Motor neuron (in vitro differentiated cells): ENCODE results near the gene FUCA2. TPM values are rescaled to one million over a fixed set of nuclear protein-coding genes. Genes with fewer than 3 reads are reported as not detected.
"Not testable (repeated sequence)": the region's sequence is repeated elsewhere in the genome, so short reads cannot be mapped to it uniquely, and the experiment has no call there.

ENCODE experiments used
- ATAC-seq, 8 experiments: fragments of 200-7000 bp; cut with Tn5 transposase; replicated peaks in 6 of 8; 2 replicates each; pipeline ENCODE4 v1.8.0; 2021; ENCODE audit warnings: mild to moderate bottlenecking in 8 of 8, moderate library complexity in 8 of 8
- H3K27ac ChIP-seq, 2 donors: fragments of 250-450 bp; sonication (Bioruptor Pico); 2 replicates each; pipeline ENCODE4 v1.9.0; 2021; ENCODE audit warnings: antibody characterized with exemption in 2 of 2, mild to moderate bottlenecking in 2 of 2, moderate library complexity in 1 of 2
- H3K4me1 ChIP-seq, 2 donors: fragments of 250-450 bp; sonication (Bioruptor Pico); replicated peaks in 1 of 2; 2 replicates each; pipeline ENCODE4 v1.6.1; 2021; ENCODE audit warnings: antibody characterized with exemption in 2 of 2, mild to moderate bottlenecking in 2 of 2, moderate library complexity in 1 of 2
- H3K4me3 ChIP-seq, 5 donors: fragments of 250-450 bp; sonication (Bioruptor Pico); 2 replicates each; pipeline ENCODE4 v1.9.0; 2021; ENCODE audit warnings: antibody characterized with exemption in 5 of 5, mild to moderate bottlenecking in 5 of 5, moderate library complexity in 4 of 5
- WGBS, 10 experiments: fragments of 450-650 bp; shearing (Covaris generic); methylation state at CpG; one replicate each; pipeline ENCODE4 v1.0.0; 2022; 5-methylcytosine and 5-hydroxymethylcytosine counted together
- in situ Hi-C, 9 experiments: fragments of 400-800 bp; cut with MboI; loops; one replicate each; pipeline ENCODE4 v1.15.0; 2021; ENCODE audit warnings: low sequenced_read_pairs in 9 of 9, low pct_unique_long_range_greater_than_20kb in 2 of 9; ENCODE audit not compliant: unreplicated experiment in 9 of 9
- total RNA-seq, 8 experiments: library from RNA; unstranded; fragments of 300-600 nt; gene quantifications; 2 replicates each; pipeline versions ENCODE4 v1.2.3 to v1.2.4, GENCODE V29; 2022

Gene FUCA2
- total RNA-seq, 8 experiments from 2014 or later, result 21.6 to 125 (median 30.8) TPM

DNA sequence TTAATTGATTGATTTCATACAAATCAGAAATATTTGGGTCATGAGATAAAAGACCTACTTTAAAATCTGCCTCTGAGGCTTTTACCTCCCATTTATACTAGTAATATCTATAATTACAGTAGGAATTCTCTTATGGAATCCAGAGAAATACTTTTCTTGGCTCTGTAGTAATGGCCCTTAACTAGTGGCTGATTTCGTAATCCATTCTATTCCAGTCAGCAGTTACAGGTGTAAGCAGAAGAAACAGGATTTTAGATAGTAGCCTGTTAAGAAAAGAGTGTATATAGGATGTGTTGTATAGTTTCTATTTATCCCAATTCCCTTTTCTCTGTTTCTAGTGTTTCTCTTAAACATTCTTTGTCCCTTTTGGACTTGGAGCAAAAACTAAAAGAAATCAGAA, 39.7 kb downstream of the FUCA2 start:
- ATAC-seq, result no peak
- 83 to 100% (median 95%) methylated on average over 1 of the region's 1 CpG for WGBS, 10 experiments
- Histone ChIP-seq H3K4me3 (no peak overlapping the region), H3K4me1 (no peaks in the 10 kb centered on the region), H3K27ac (no peak overlapping the region)
- in situ Hi-C loops, result no loop called here

DNA sequence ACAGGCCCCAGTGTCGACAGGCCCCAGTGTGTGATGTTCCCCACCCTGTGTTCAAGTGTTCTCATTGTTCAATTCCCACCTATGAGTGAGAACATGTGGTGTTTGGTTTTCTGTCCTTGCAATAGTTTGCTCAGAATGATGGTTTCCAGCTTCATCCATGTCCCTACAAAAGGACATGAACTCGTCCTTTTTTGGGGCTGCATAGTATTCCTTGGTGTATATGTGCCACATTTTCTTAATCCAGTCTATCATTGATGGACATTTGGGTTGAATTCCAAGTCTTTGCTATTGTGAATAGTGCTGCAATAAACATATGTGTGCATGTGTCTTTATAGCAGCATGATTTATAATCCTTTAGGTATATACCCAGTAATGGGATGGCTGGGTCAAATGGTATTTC, 42.7 kb downstream of the FUCA2 start:
- WGBS, 10 experiments, result 100% methylated on average over 1 of the region's 2 CpGs; no CpG with 5 or more reads in 9 of the 10 experiments
- ATAC-seq, in situ Hi-C loops, H3K4me3 ChIP-seq, H3K4me1 ChIP-seq, H3K27ac ChIP-seq: not testable (repeated sequence)

DNA sequence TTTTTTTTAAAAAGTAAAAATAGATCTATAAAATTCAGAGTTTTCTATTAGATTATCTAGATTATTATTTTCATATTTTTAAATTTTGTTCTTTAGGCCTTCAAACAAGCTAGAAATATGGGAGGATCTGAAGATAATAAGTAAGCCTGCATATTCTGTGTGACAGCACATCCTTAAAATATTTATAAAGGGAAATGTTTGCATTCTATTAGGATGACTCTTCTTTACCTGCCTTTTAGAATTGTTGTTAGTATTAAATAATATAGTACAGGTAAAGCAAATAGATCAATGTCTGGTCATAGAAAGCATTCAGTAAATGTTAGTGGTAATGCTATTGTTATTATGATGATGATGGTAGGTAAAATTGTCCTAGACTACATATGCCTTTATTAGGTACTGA, 43.5 kb downstream of the FUCA2 start:
- no peak for ATAC-seq
- H3K4me3 ChIP-seq, result no peak overlapping the region
- H3K4me1 ChIP-seq, result no peaks in the 10 kb centered on the region
- in situ Hi-C loops, result no loop called here
- H3K27ac ChIP-seq, result no peak overlapping the region

- Histone ChIP-seq H3K4me3 (no peak overlapping the region), H3K4me1 (no peaks in the 10 kb centered on the region), H3K27ac (no peak overlapping the region)
- in situ Hi-C loops, result no loop called here
- 83 to 100% (median 100%) methylated on average over 1 to 2 of the region's 2 CpGs for WGBS, 10 experiments
- ATAC-seq, result no peak
Measured at GRCh38 chr6:143465546-143465945, 46.0 kb downstream of the FUCA2 start.

- in situ Hi-C loops, result no loop called here
- Histone ChIP-seq H3K27ac (no peak overlapping the region), H3K4me3 (no peak overlapping the region), H3K4me1 (no peaks in the 10 kb centered on the region)
- 0 to 100% (median 69%) methylated on average over 1 to 2 of the region's 2 CpGs for WGBS, 10 experiments
- no peak for ATAC-seq
Measured at GRCh38 chr6:143457563-143458359, 53.8 kb downstream of the FUCA2 start.

GRCh38 chr6:143451531-143451930, 60.0 kb downstream of the FUCA2 start:
- Histone ChIP-seq H3K4me3 (peak overlapping the region; percentile 59 to 96 (median 76)), H3K27ac (no peak overlapping the region)

GRCh38 chr6:143450453-143451371, 60.8 kb downstream of the FUCA2 start, which contains the start of the genes ADAT2 and PEX3:
Gene ADAT2 (minus strand): TSS chr6:143450695. CDS start chr6:143450658, 37 bp downstream.
Gene PEX3 (plus strand): TSS chr6:143450805. CDS start chr6:143451043, 238 bp downstream.
- 0 to 11% (median 0%) methylated on average over 1 to 36 of the region's 56 CpGs for WGBS, 10 experiments
- peak within 1 kb of the TSS; percentile 57 to 75 for H3K27ac ChIP-seq

More at GRCh38 chr6:143451531-143451930, 60.0 kb downstream of the FUCA2 start:
- in situ Hi-C loops, result no loop called here
- no peak for ATAC-seq
- WGBS, 10 experiments, result 0 to 86% (median 45%) methylated on average over 1 to 4 of the region's 4 CpGs
- peaks cover 7 to 18% of the 10 kb centered on the region in 2 donors for H3K4me1 ChIP-seq

DNA sequence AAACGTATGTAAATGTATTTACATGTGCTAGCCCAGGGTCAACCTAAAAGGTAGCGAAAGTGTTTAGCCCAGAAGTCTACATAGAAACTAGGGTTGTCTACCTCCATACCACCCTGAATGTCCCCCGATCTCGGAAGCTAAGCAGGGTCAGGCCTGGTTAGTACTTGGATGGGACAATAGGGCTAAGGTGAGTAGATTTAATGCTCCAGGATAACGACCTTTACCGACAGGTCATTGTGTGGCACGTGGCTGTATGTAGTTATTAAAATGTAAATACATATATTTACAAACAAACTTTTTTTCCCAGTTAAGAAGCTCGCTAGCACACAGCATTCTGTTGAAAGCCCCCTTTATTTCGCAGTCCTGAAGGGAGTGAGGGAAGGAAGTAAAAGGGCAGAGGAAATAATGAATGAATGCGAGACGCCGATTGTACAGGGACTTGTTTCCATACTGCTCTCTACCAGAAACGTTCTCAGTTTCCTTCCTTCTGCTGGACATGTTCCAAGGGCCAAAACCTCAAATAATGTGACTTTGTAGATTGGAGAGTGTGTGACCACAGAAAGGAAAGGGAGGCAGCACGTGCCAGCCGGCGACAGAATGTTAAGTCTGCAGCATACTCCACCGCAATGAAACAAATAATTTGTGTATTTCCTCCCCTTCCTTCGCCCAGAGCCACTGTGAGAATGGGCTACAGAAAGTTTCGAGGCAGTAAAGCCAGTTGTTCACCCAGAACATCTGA, 61.6 kb downstream of the FUCA2 start:
- Histone ChIP-seq H3K4me1 (peaks cover 7 to 18% of the 10 kb centered on the region in 2 donors), H3K27ac (peak overlapping the region; percentile 41 to 47), H3K4me3 (peak overlapping the region; percentile 59 to 96 (median 76))
- in situ Hi-C loops, result loop anchor here in 3 of 9 experiments (25.0 kb wide), 1 partner anchor 763 kb away; no protein-coding TSS in a partner anchor
- WGBS, 10 experiments, result 0 to 7% (median 2%) methylated on average over 2 to 14 of the region's 19 CpGs
- ATAC-seq, result peak in 6 of 8 experiments; percentile 1 to 10 (median 6)

More at GRCh38 chr6:143450453-143451371, 60.8 kb downstream of the FUCA2 start, which contains the start of the genes ADAT2 and PEX3:
- peak; percentile 96 to 99 (median 97) for ATAC-seq
- Histone ChIP-seq H3K4me1 (peaks cover 7 to 18% of the 10 kb centered on the region in 2 donors), H3K4me3 (peak within 1 kb of the TSS; percentile 59 to 96 (median 76))
- in situ Hi-C loops, result no loop called here

DNA sequence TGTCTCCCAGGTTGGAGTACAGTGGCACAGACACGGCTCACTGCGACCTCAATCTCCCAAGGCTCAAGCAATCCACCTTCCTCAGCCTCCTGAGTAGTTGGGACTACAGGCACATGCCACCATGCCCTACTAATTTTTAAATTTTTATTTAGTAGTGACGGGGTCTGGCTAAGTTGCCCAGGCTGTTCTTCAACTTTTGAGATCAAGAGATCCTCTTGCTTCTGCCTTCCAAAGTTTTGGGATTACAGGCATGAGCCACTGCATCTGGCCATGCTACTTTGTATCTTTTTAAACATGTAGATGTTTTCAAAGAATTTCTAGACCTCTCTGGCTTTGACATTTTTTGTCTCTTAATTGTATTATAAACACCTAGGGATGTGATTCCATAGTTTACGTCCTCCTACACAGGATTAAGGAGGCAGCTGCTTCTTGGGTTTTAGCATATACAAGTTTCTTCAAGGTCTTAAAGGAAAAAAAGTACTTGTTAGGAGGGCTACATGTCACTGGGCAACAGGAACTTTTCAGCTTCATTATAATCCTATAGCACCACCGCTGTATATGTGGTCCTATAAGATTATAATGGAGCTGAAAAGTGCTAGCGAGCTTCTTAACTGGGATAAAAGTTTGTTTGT, 62.3 kb downstream of the FUCA2 start:
- in situ Hi-C loops, result loop anchor here in 3 of 9 experiments (25.0 kb wide), 1 partner anchor 762 kb away; no protein-coding TSS in a partner anchor
- ATAC-seq, result no peak
- H3K27ac ChIP-seq, result no peak overlapping the region

GRCh38 chr6:143447865-143448264, 63.7 kb downstream of the FUCA2 start:
- not testable (repeated sequence) for H3K27ac ChIP-seq, ATAC-seq, H3K4me3 ChIP-seq
- peaks cover 7 to 18% of the 10 kb centered on the region in 2 donors for H3K4me1 ChIP-seq
- no CpG with 5 or more reads among the region's 2 CpGs for WGBS, 10 experiments
- in situ Hi-C loops, result loop anchor here in 3 of 9 experiments (25.0 kb wide), 1 partner anchor 761 kb away; no protein-coding TSS in a partner anchor

More for the DNA sequence above, 62.3 kb downstream of the FUCA2 start:
- Histone ChIP-seq H3K4me3 (peak overlapping the region; percentile 59 to 96 (median 76)), H3K4me1 (peaks cover 7 to 18% of the 10 kb centered on the region in 2 donors)
- WGBS, 10 experiments, result 61 to 90% (median 68%) methylated on average over 3 to 6 of the region's 6 CpGs
